Activated CD4-positive, alpha-beta T cell treated with anti-CD3 and anti-CD28 coated beads, Interleukin-2, Interleukin-6, amounts not matched to agents 100 ng/mL and 50 ng/mL, durations not matched to agents 16 hours and 8 hours (primary cell): ENCODE measurements around the gene MET.
"Not testable (repeated sequence)": the region's sequence is repeated elsewhere in the genome, so short reads cannot be mapped to it uniquely, and the experiment has no call there.

ENCODE experiments used
- DNase-seq: peaks from one replicate; pipeline ENCODE4 v3.0.0-alpha.2; 2020

The MET gene

GRCh38 chr7:116815041-116815440, 143.0 kb downstream of the MET start:
- no peak for DNase-seq

- DNase-seq = no peak
Measured at GRCh38 chr7:116820149-116820548, 148.2 kb downstream of the MET start.

GRCh38 chr7:116821647-116822046, 149.7 kb downstream of the MET start:
- not testable (repeated sequence) for DNase-seq

GRCh38 chr7:116824449-116824848, 152.5 kb downstream of the MET start:
- no peak for DNase-seq

- DNase-seq = no peak
Measured at GRCh38 chr7:116828281-116828680, 156.3 kb downstream of the MET start.

GRCh38 chr7:116829041-116829440, 157.0 kb downstream of the MET start:
- DNase-seq = no peak

- DNase-seq = no peak
Measured at GRCh38 chr7:116829493-116829892, 157.5 kb downstream of the MET start.

GRCh38 chr7:116832692-116833091, 160.7 kb downstream of the MET start:
- no peak for DNase-seq

- DNase-seq = no peak
Measured at GRCh38 chr7:116834815-116835504, 163.0 kb downstream of the MET start.

- no peak for DNase-seq
Measured at GRCh38 chr7:116836048-116836447, 164.1 kb downstream of the MET start.

- no peak for DNase-seq
Measured at GRCh38 chr7:116836911-116837310, 164.9 kb downstream of the MET start.

- DNase-seq = no peak
Measured at GRCh38 chr7:116837586-116837985, 165.6 kb downstream of the MET start.

- DNase-seq = no peak
Measured at GRCh38 chr7:116840256-116840655, 168.3 kb downstream of the MET start.

GRCh38 chr7:116842371-116842770, 170.4 kb downstream of the MET start:
- no peak for DNase-seq

GRCh38 chr7:116843378-116843777, 171.4 kb downstream of the MET start:
- no peak for DNase-seq
